RWPE1 (cell line): ENCODE measurements around the gene DLGAP4.

Experiments used
- CTCF ChIA-PET: fragments of 350-600 bp; sonication (Branson Sonifier 250); formaldehyde crosslinking; extraction: SDS; loops from one replicate; lab custom pipeline; 2021; lab: Yijun Ruan, JAX
- POLR2A ChIA-PET: fragments of 400-600 bp; formaldehyde crosslinking; extraction: SDS; loops from one replicate; lab custom pipeline; 2020; ENCODE audit warnings: antibody characterized with exemption; ENCODE audit not compliant: low non-redundant PET; lab: Yijun Ruan, JAX
- DNase-seq: peaks from one replicate; pipeline ENCODE4 v3.0.0; 2012; ENCODE audit warnings: low spot score
- H3K27ac ChIP-seq: fragments of 450-650 bp; 2 replicates; pipeline ENCODE4 v1.5.1; 2017
- CTCF ChIP-seq: fragments of 450-650 bp; conservative IDR thresholded peaks from 2 replicates; pipeline ENCODE4 v1.5.1; 2017; ENCODE audit warnings: low read depth, mild to moderate bottlenecking

DLGAP4 gene

DNA sequence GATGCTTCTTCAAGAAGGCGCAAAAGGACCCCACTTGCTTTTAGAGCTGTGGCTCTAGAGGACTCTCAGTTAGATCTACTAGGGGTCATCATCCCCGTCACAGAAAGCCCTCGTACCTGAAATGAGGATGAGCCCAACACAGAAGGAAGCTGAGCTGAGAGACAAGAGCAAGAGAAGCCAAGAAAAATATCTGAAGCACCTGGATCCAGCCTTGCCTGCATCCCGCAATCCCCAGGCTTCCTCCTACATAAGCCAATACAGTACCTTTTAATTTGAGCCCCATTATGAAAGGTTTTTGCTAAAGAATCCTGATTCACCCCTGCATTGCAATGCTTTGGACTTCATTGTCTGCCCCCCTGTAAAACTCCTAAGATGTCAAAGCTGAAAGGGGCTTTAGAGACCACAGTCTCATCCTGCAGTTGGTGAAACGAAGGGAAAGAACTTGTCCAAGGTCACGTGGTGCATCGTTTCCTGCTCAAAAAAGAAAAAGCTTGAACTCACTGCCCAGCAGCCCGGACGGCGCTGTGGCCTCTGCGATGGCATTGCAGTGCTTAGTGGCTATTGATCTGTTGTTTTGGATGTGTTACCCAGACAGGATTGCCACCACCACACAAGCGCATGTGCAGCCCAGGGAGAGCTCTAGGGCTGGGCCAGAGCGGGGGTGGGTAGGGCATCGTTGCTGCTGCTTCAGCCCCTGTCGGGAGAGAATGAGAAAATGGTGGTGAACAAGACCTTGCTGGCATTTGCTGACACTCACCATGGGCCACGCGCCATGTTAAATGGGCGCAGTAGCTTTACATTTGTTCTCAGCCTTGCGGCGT is 41.5 kb upstream of the DLGAP4 start:
- H3K27ac ChIP-seq: no peak overlapping the region
- CTCF ChIA-PET: interaction anchor here (0.7 to 2.1 kb wide), 2 partner anchors 9 to 236 kb away, joined by 3 to 8 read pairs; no protein-coding TSS in a partner anchor
- no peak for TF ChIP-seq CTCF
- no peak for DNase-seq
- POLR2A ChIA-PET: no interaction called here

DNA sequence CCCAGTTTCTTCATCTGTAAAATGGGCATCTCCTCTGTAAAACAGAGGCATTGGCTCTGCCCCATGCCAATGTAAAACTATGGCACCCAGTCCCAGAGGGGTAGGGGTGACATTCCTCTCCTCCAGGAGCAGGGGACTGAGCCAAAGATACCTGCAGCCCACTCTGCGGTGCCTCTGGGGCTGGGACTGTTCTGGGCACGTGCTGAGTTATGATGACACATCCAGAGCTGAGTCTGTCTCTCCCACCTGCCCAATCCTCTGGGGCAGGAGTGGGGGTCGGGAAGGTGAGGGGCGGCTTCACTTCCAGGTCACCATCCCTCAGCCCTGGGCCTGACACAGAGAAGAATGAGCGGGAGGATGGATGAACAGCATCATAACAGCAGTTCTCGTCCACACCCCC is 40.0 kb upstream of the DLGAP4 start:
- TF ChIP-seq CTCF: no peak
- ChIA-PET CTCF (interaction anchor here (0.6 kb wide), 2 partner anchors 334 to 896 kb away, joined by 3 to 4 read pairs; no protein-coding TSS in a partner anchor), POLR2A (no interaction called here)
- DNase-seq: no peak
- no peak overlapping the region for H3K27ac ChIP-seq

- POLR2A ChIA-PET: no interaction called here
- CTCF ChIA-PET: interaction anchor here (0.5 to 2.1 kb wide), 8 partner anchors 9 to 828 kb away, joined by 3 to 11 read pairs (median 4); partner anchors contain the start of gene RBL1
Observed at GRCh38 chr20:36267605-36268381, 38.3 kb upstream of the DLGAP4 start.

GRCh38 chr20:36268440-36269342 is 37.4 kb upstream of the DLGAP4 start:
- CTCF ChIA-PET: interaction anchor here (0.5 to 2.1 kb wide), 9 partner anchors 11 to 1063 kb away, joined by 3 to 11 read pairs (median 4); partner anchors contain the start of gene RBL1
- DNase-seq: no peak
- no peak overlapping the region for H3K27ac ChIP-seq
- no peak for TF ChIP-seq CTCF
- POLR2A ChIA-PET: no interaction called here

More at GRCh38 chr20:36267605-36268381, 38.3 kb upstream of the DLGAP4 start:
- no peak for TF ChIP-seq CTCF
- H3K27ac ChIP-seq: no peak overlapping the region
- DNase-seq: no peak

DNA sequence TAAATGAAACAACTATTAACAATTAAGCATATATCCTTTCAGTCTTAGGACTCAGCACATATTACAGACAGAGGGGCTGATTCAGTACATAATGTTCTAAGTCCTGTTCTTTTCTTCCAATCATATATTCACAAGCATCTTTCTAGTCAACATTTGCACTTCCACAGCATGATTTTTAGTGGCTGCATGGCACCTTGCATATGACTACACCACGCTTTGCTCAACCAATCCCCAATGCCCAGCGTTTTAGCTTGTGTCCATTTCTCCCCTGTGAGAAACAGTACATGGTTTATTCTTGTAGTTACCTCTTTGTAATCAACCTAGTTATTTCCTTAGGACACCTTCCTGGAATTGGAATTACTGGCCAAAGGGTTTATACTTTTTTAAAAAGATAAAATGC is 36.6 kb upstream of the DLGAP4 start:
- ChIA-PET POLR2A (no interaction called here), CTCF (interaction anchor here (1.1 to 2.1 kb wide), 2 partner anchors 11 to 170 kb away, joined by 3 to 11 read pairs; no protein-coding TSS in a partner anchor)
- no peak for DNase-seq
- no peak overlapping the region for H3K27ac ChIP-seq
- no peak for TF ChIP-seq CTCF
